Inferior parietal cortex (tissue), 1 donor: ENCODE measurements around the gene FYB1.
A peak's percentile ranks its signal among the peaks of the same experiment; 100 is the strongest.
"Not testable (repeated sequence)": the region's sequence is repeated elsewhere in the genome, so short reads cannot be mapped to it uniquely, and the experiment has no call there.

ENCODE experiments used
- DNase-seq: peaks from one replicate; pipeline ENCODE4 v3.0.0-alpha.2; 2016; ENCODE audit errors: extremely low spot score

The FYB1 gene

GRCh38 chr5:39219437-39219836 lies at the start of gene FYB1:
Gene FYB1, minus strand, starts transcription at chr5:39219563. Its CDS starts 16,603 bp downstream, at chr5:39202960.
- peak; percentile 40 for DNase-seq

GRCh38 chr5:39267186-39267585 lies 47.8 kb upstream of the FYB1 start:
- no peak for DNase-seq

DNA sequence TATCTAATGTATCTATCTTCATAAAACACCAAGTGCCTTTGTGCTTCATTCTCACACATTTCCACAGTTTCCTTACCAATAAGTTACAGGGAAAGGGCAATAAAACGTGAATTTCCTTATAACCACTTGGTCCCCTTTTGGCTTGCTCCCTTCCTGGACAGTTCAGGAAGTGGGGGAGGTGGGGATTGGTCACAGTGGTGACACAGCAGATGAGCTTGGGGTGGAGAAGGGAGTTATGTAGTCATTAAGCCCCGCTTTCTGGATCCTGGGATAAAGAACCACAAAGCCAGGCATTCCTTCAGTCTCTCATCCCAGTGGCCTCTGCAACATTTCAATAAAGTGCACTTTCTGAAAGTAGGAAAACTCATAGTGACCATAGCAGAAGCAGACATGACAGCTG lies 47.1 kb upstream of the FYB1 start:
- no peak for DNase-seq

GRCh38 chr5:39264528-39264927 lies 45.2 kb upstream of the FYB1 start:
- DNase-seq = no peak

DNA sequence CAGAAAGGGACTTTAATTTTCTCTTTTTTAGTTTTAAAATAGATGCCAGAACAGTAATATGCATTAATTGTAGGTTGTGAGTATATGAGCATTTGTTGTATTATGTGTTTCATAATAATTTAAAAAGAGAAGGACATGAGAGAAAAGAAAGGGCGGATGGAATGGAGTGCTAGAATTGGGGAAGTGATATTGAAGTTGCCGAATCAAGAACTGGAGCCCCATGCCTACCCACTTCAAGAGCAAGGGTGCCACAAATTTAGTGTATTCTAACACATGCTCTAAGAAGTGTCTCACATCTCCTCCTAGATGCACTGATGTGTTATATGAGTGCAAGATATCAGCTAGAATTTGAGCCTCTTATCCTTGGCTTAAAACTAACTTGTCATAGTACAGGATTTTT lies 43.6 kb upstream of the FYB1 start:
- DNase-seq = no peak

- no peak for DNase-seq
Observed at GRCh38 chr5:39260095-39260494, 40.7 kb upstream of the FYB1 start.

DNA sequence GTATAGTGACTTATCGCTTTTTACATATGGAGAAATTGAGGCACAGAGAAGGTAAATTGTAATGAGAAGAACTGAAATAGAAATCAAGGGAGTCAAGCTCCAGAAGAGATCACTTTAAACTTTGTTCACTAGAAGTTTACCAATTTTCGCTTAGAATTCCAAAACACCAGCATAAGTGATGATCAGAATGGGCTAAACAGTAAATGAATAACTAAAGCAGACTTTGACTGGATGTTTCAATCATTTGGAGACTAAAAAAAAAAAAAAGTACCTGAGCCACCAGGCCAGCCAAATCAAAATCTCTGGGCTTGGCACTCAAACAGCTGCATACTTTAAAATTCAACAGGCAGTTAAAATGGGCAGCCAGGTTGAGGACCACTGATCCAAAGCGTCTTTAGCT lies 38.2 kb upstream of the FYB1 start:
- DNase-seq = no peak

DNA sequence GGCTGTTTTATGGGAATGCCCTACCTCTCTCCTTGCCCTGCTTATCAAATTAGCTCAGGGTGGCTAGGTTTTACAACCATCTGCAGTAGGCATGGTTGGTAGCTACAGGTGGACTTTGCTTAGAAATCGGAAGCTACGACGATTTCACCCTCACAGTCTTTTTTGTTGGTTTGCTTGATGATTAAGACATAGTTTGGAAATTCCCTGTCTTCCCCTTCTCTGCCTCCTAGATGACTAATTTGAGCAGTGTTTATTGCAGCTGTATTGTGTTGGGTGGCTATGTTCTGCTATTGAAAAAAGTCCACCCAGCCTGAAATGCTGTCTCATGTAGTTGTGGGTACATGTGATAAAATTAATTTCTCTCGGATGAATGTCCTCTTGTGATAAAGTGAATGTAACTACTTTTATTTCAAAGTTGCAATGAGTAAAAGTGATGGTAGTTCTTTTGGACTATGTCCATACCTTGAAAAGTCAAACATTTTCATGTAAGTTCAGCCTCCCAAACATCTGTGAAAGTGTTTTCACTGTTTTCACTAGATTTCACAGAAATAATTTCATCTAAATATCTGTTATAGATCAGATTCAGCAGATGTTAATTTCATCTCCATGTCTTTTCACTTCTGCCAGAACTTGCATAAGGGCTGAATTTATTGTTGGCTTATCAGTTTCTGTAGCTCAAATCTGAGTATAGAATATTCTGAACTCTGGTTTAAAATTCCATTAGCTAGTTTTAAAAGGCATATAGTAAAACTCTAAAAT lies 37.3 kb upstream of the FYB1 start:
- DNase-seq = no peak

GRCh38 chr5:39255406-39255805 lies 36.0 kb upstream of the FYB1 start:
- no peak for DNase-seq

DNA sequence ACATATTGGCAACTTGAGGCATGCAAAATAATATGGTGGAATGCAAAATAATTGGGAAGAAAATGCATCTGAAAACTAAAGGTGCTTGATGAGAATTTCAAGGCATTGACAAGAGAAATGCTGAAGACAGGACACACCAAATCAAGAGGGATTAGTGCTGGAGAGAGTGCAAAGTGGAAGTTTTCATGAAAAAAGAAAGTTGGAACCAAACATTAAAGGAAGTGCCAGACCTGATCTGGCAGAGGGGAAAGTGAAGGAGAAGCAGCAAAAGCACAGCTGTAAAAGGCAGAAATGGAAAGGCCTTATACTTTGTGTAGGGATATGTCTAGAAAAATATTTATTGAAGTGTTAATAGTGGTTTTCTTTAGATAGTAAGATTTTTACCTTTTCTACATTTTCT lies 35.3 kb upstream of the FYB1 start:
- DNase-seq = no peak

GRCh38 chr5:39253196-39253595 lies 33.8 kb upstream of the FYB1 start:
- no peak for DNase-seq

- no peak for DNase-seq
Observed at GRCh38 chr5:39249564-39250274, 30.4 kb upstream of the FYB1 start.

DNA sequence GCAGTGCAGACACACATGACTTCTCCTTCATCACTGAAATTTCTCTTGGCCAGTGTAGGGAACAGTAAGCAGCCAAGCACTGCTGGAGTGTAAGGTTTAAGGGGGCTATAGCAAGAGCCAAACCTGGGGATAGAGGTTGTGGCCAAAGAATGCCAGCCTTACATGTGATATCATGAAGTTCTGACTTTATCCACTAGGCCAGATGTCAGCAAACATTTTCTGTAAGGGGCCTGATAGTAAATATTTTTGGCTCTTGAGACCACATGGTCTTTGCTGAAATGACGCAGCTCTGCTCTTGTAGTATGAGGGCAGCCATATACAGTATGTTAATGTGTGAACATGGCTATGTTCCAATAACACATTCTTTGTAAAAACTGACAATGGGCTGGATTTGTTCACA lies 29.7 kb upstream of the FYB1 start:
- no peak for DNase-seq

DNA sequence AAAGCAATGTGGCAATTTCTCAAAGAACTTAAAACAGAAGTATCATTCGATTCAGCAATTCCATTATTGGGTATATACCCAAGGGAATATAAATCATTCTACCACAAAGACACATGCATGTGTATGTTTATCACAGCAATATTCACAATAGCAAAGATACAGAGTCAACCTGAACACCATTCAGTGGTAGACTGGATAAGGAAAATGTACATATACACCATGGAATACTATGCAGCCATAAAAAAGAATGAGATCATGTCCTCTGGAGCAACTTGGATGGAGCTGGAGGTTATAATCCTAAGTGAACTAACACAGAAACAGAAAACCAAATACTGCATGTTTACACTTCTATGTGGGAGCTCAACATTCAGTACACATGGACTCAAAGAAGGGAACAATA lies 21.4 kb upstream of the FYB1 start:
- DNase-seq = no peak

GRCh38 chr5:39238366-39239105 lies 19.2 kb upstream of the FYB1 start:
- DNase-seq = no peak

- no peak for DNase-seq
Observed at GRCh38 chr5:39236718-39237117, 17.4 kb upstream of the FYB1 start.

- no peak for DNase-seq
Observed at GRCh38 chr5:39235648-39236047, 16.3 kb upstream of the FYB1 start.

DNA sequence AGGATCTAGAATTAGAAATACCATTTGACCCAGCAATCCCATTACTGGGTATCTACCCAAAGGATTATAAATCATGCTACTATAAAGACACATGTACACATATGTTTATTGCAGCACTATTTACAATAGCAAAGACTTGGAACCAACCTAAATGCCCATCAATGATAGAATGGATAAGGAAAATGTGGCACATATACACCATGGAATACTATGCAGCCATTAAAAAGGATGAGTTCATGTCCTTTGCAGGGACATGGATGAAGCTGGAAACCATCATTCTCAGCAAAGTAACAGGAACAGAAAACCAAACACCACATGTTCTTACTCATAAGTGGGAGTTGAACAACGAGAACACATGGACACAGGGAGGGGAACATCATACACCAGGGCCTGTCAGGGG lies 15.1 kb upstream of the FYB1 start:
- not testable (repeated sequence) for DNase-seq

DNA sequence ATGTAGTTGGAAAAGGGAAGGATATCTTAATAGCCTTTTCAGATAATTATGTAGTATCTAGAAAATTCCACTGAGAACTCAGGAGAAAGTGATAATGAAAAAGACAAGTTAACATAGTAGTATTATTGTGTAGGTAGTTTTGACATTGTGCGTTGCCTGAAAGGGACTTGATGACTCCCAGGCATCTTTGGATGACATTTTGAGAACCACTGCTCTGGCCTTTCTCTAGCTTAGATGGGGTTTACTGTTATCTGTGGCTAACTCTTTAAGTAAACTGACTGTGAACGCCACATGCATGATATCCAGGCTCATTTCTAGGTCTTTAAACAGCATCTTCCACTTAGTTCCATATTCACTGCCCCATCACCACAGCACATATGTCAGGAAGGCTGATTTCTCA lies 14.4 kb upstream of the FYB1 start:
- no peak for DNase-seq

- DNase-seq = no peak
Observed at GRCh38 chr5:39231705-39232525, 12.6 kb upstream of the FYB1 start.

DNA sequence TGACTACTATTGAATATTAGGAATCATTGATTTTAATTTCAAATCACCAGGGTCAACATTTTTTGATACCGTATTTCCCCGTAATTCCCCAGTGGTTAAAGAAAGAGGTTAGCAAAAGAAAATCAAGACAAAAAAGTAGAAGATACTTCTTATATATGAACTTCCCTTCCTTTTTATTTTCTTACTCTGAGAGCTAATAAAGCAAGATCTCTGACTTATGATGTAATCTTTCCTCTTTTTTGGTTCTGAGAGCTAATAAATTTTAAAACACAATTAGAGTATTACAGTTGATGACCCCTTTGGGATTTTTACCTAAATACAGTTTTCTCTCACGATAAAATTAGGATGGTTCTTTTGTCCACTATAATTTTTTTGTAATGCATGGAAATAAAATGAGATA lies 9.2 kb upstream of the FYB1 start:
- DNase-seq = no peak

DNA sequence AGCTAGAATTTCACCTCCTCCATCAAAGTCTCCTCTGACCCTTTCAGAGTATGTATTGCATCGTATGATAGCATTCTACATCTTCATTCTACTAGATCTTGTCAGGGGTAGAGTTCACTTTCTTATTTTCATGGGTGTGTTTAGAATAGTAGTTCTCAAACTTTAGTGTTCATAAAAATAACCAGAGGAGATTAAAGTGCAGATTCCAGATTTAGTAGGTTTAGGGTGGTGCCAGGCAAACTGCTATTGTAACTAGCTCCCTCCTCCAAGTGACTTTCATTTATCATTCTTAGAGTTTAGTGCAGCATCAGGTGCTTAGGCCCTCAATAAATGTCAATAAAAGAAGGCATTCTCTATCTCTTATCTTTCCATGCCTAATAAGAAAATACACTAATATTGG lies 7.2 kb upstream of the FYB1 start:
- DNase-seq = no peak
